Fibroblast of skin of scalp (primary cell): Measurements from ENCODE around the gene EGFL7.
"Not testable (repeated sequence)": the region's sequence is repeated elsewhere in the genome, so short reads cannot be mapped to it uniquely, and the experiment has no call there.

Experiments used
- DNase-seq: peaks from one replicate; pipeline ENCODE4 v3.0.0-alpha.2; 2013

EGFL7 gene

DNA sequence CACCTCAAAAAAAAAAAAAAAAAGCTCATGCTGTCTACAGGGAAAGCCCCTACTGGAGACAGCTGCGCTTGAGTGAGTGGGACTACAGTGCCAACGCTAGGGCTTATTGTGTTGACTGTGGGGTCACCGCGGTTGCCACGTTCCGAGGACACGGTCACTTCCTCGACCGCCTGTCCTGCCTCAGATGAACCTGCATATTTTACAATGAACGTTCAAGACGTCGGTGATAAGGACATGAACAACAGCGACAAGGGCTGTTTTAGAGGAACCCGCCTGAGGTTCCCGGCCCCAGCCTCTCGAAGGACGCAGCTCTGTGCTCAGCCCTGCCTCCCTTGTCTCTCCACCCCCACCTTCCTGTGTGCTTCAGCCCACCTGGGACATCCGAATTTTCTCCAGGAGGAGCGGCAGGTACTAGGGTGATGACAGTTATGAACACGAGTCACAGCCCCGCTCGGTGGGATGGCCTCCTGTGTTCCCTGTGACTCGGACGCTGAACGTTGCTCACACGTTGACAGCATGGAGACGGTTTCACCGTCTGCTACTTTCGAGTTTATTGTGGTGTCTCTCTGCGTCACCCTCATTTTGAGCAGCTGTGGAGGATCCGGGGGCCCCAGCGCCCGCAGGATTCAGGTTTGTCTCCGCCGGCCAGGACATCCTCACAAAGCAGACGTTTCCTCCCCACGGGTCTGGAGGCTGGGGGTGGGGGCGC is 38.4 kb downstream of the EGFL7 start:
- DNase-seq: no peak

DNA sequence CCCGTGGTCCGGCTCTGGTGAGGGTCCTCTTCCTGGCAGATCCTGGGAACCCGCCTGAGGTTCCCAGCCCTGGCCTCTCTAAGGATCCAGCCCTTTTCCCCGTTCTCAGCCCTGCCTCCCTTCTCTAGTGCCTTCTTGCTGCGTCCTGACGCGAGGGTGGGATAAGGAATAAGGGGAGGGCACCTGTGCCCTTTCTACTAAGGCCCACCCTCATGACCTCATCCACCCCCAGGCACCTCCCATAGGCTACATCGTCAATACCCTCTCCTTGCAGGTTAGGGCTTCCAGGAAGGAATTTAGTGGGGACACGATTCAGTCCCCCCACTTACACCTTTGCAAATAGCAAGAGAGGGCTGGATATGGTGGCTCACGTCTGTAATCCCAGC is 38.9 kb downstream of the EGFL7 start:
- DNase-seq: no peak

- DNase-seq: no peak
Observed at GRCh38 chr9:136703276-136703860, 40.7 kb downstream of the EGFL7 start.

DNA sequence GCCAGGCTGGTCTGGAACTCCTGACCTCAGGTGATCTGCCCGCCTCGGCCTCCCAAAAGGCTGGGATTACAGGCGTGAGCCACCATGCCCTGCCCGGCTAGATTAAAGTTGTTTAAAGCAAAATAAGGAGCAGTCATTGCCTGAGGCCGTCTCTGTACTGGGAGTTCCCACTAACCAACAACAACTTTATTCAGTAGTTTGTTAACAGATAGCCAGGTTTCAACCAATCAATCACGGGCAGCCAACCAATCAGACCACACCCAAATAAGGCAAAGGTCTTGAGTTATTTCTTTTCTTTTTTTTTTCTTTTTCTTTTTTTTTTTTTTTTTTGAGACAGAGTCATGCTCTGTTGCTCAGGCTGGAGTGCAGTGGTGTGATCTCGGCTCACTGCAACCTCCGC is 42.0 kb downstream of the EGFL7 start:
- not testable (repeated sequence) for DNase-seq

- DNase-seq: no peak
Observed at GRCh38 chr9:136705564-136705963, 42.8 kb downstream of the EGFL7 start.

DNA sequence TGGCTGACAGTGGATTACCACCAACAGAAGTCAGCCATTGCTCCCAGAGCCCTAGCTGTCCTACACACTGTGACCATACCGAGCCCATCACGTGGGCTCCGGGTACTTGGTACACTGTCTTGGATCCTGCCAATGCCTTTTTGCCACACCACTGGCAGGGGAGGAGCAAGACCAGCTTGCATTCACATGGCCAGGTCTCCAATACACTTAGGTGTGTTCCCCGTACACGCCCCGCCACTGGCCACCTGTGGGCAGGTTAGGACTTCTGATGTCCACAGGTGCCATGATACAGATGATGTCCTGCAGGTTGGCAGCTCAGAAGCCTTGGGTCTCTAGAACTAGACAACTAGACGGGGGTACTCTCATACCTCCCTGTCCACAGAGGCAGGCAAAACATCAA is 44.3 kb downstream of the EGFL7 start:
- no peak for DNase-seq

- no peak for DNase-seq
Observed at GRCh38 chr9:136707849-136708517, 45.3 kb downstream of the EGFL7 start.

GRCh38 chr9:136709454-136710109 is 46.9 kb downstream of the EGFL7 start:
- no peak for DNase-seq

DNA sequence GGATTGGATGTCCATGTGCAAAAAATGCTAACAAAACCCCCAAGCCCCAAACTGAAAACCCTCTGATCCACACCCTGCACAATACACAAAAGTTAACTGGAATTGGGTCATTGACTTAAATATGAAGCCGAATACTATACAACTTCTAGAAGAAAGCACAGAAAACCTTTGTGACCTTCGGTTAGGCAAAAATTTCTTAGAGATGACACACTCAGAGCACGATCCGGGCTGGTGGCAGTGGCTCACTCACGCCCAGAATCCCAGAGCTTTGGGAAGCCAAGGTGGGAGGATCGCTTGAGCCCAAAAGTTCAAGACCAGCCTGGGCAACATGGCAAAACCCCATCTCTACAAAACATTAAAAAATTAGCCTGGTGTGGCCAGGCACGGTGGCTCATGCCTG is 47.8 kb downstream of the EGFL7 start:
- DNase-seq: no peak

- DNase-seq: peak; percentile 40
Observed at GRCh38 chr9:136711219-136711648, 48.5 kb downstream of the EGFL7 start.

GRCh38 chr9:136711751-136712689 is 49.3 kb downstream of the EGFL7 start, which contains the start of gene DIPK1B:
Gene DIPK1B (plus strand): TSS chr9:136712572. CDS start chr9:136712666, 94 bp downstream.
- no peak for DNase-seq

- no peak for DNase-seq
Observed at GRCh38 chr9:136712690-136713544, 50.2 kb downstream of the EGFL7 start.

DNA sequence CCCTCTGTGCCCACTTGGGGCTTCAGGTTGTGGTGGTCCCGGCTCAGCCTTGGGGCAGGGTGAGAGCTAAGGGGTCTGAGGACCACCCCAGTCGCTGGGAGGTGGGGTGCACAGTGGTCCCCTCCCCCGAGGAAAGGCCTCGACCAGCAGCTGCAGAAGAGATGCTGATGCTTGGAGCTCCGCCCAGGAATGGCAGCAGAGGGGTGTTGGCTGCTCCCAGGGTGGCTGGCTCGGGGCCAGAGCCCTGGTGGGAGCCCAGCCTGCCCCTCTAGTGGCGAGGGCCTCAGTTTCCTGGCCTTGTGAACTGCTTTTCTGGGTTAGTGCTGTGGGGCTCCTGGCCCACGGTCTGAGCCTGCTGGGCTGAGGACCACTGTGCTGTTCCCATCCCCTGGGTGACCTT is 50.8 kb downstream of the EGFL7 start:
- DNase-seq: peak; percentile 15

GRCh38 chr9:136714096-136714892 is 51.6 kb downstream of the EGFL7 start:
- no peak for DNase-seq

DNA sequence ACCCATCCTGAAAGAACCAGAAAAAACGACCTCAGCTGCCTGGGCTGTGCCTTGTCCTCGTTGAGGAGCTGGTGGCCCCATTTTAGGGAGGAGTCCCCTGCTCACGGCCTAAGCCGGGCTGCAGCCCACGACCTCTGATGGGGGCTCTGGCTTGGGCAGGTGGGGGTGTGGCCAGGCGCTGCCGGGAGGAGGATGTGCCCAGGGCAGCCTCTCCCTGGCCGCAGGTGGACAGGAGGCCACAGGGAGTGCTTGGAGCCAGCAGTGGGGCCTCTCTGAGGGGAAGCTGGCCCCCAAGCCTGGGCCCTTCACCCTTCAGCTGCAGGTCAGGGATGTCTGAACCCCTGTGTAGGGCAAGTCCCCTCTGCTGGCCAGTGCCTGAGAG is 52.2 kb downstream of the EGFL7 start:
- DNase-seq: no peak

GRCh38 chr9:136717399-136717798 is 54.7 kb downstream of the EGFL7 start:
- no peak for DNase-seq

- no peak for DNase-seq
Observed at GRCh38 chr9:136718345-136719194, 55.9 kb downstream of the EGFL7 start.

DNA sequence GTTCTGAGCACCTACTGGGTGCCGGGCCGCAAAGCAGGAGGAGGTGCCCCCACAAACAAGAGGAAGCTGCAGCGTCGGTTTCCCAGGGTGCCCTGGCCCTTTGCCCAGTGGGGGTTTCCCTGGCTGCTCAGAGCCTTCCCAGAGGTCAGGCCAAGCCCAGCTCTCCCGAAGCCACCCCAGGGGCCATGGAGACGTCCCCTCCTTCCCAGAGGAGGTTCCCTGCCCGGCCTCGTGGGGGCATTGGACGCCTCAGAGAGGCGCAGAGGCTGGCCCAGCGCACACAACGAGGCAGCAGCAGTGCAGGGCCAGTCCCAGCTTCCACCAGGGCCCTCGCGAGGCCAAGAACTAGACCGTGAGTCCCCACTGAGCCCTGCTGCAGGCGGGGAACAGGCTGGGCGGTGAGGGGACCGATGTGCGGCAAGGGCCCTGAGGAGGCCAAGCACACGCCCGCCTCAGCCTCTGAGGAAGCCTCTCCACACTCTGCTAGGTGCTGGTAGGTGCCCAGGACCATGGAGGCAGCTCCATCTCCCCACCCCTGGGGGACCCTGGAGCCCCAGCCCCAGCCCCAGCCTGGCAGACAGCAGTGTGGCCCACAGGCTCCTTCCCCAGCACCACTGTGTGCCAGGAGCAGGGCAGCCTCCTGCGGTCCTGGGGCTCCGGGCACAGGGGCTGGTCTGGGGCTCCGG is 56.6 kb downstream of the EGFL7 start:
- DNase-seq: no peak
